ENCODE measurements around the gene KCNT1. TPM values are rescaled to one million over a fixed set of nuclear protein-coding genes. Genes with fewer than 3 reads are reported as not detected.

Gene KCNT1
- total RNA-seq, 2 donors from 2014 or later, result 0.23 to 0.37 TPM

GRCh38 chr9:135680056-135680455 is 21.9 kb upstream of the KCNT1 start:
- no peak overlapping the region for H3K27ac Mint-ChIP-seq
- peaks cover 26% of the 10 kb centered on the region for H3K27me3 Mint-ChIP-seq
- no peak for ATAC-seq
- no peak overlapping the region for H3K4me3 Mint-ChIP-seq
- H3K9me3 ChIP-seq (ENCODE audit: control insufficient read depth, low read length, poor library complexity, severe bottlenecking), result no peaks in the 10 kb centered on the region
- no peaks in the 10 kb centered on the region for H3K36me3 Mint-ChIP-seq (ENCODE audit: low read depth)
- peaks cover 2% of the 10 kb centered on the region for H3K4me1 Mint-ChIP-seq
- no peak for DNase-seq

- Mint-ChIP-seq H3K4me3 (no peak overlapping the region), H3K36me3 (ENCODE audit: low read depth) (no peaks in the 10 kb centered on the region), H3K4me1 (peaks cover 2% of the 10 kb centered on the region), H3K27me3 (peaks cover 27% of the 10 kb centered on the region), H3K27ac (no peak overlapping the region)
- no peak for DNase-seq
- no peak for ATAC-seq
- H3K9me3 ChIP-seq (ENCODE audit: control insufficient read depth, low read length, poor library complexity, severe bottlenecking), result no peaks in the 10 kb centered on the region
Measured at GRCh38 chr9:135681161-135681560, 20.8 kb upstream of the KCNT1 start.

GRCh38 chr9:135683401-135684034 is 18.5 kb upstream of the KCNT1 start:
- Mint-ChIP-seq H3K27ac (no peak overlapping the region), H3K4me1 (peaks cover 2% of the 10 kb centered on the region), H3K27me3 (peaks cover 30% of the 10 kb centered on the region), H3K4me3 (no peak overlapping the region), H3K36me3 (ENCODE audit: low read depth) (no peaks in the 10 kb centered on the region)
- no peaks in the 10 kb centered on the region for H3K9me3 ChIP-seq (ENCODE audit: control insufficient read depth, low read length, poor library complexity, severe bottlenecking)
- DNase-seq (no peak), ATAC-seq (no peak)

GRCh38 chr9:135684691-135685090 is 17.3 kb upstream of the KCNT1 start:
- H3K27ac Mint-ChIP-seq, result no peak overlapping the region
- no peak for ATAC-seq
- H3K27me3 Mint-ChIP-seq, result peaks cover 30% of the 10 kb centered on the region
- H3K4me3 Mint-ChIP-seq, result no peak overlapping the region
- H3K4me1 Mint-ChIP-seq, result peaks cover 2% of the 10 kb centered on the region
- no peaks in the 10 kb centered on the region for H3K9me3 ChIP-seq (ENCODE audit: control insufficient read depth, low read length, poor library complexity, severe bottlenecking)
- H3K36me3 Mint-ChIP-seq (ENCODE audit: low read depth), result no peaks in the 10 kb centered on the region
- no peak for DNase-seq

- H3K27me3 Mint-ChIP-seq, result peaks cover 28% of the 10 kb centered on the region
- no peak overlapping the region for H3K27ac Mint-ChIP-seq
- DNase-seq (no peak), ATAC-seq (no peak)
- peaks cover 2% of the 10 kb centered on the region for H3K36me3 Mint-ChIP-seq (ENCODE audit: low read depth)
- peaks cover 2% of the 10 kb centered on the region for H3K4me1 Mint-ChIP-seq
- H3K9me3 ChIP-seq (ENCODE audit: control insufficient read depth, low read length, poor library complexity, severe bottlenecking), result no peaks in the 10 kb centered on the region
- H3K4me3 Mint-ChIP-seq, result no peak overlapping the region
Measured at GRCh38 chr9:135687216-135687615, 14.8 kb upstream of the KCNT1 start.

GRCh38 chr9:135689011-135689410 is 13.0 kb upstream of the KCNT1 start:
- no peak for ATAC-seq
- Mint-ChIP-seq H3K36me3 (ENCODE audit: low read depth) (peaks cover 2% of the 10 kb centered on the region), H3K27me3 (peaks cover 30% of the 10 kb centered on the region), H3K27ac (no peak overlapping the region), H3K4me3 (no peak overlapping the region), H3K4me1 (peaks cover 2% of the 10 kb centered on the region)
- DNase-seq, result no peak
- no peaks in the 10 kb centered on the region for H3K9me3 ChIP-seq (ENCODE audit: control insufficient read depth, low read length, poor library complexity, severe bottlenecking)

GRCh38 chr9:135690836-135691570 is 11.0 kb upstream of the KCNT1 start:
- Mint-ChIP-seq H3K36me3 (ENCODE audit: low read depth) (peaks cover 2% of the 10 kb centered on the region), H3K4me1 (peaks cover 2% of the 10 kb centered on the region), H3K27me3 (peaks cover 28% of the 10 kb centered on the region), H3K4me3 (no peak overlapping the region), H3K27ac (no peak overlapping the region)
- H3K9me3 ChIP-seq (ENCODE audit: control insufficient read depth, low read length, poor library complexity, severe bottlenecking), result no peaks in the 10 kb centered on the region
- ATAC-seq, result no peak
- no peak for DNase-seq

- peaks cover 2% of the 10 kb centered on the region for H3K36me3 Mint-ChIP-seq (ENCODE audit: low read depth)
- no peaks in the 10 kb centered on the region for H3K9me3 ChIP-seq (ENCODE audit: control insufficient read depth, low read length, poor library complexity, severe bottlenecking)
- ATAC-seq (no peak), DNase-seq (no peak)
- H3K27me3 Mint-ChIP-seq, result peaks cover 24% of the 10 kb centered on the region
- H3K4me1 Mint-ChIP-seq, result peaks cover 2% of the 10 kb centered on the region
- H3K27ac Mint-ChIP-seq, result no peak overlapping the region
- no peak overlapping the region for H3K4me3 Mint-ChIP-seq
Measured at GRCh38 chr9:135692410-135692809, 9.6 kb upstream of the KCNT1 start.

GRCh38 chr9:135693265-135693664 is 8.7 kb upstream of the KCNT1 start:
- H3K9me3 ChIP-seq (ENCODE audit: control insufficient read depth, low read length, poor library complexity, severe bottlenecking), result no peaks in the 10 kb centered on the region
- H3K4me3 Mint-ChIP-seq, result no peak overlapping the region
- peaks cover 24% of the 10 kb centered on the region for H3K27me3 Mint-ChIP-seq
- H3K36me3 Mint-ChIP-seq (ENCODE audit: low read depth), result peaks cover 2% of the 10 kb centered on the region
- H3K4me1 Mint-ChIP-seq, result peaks cover 2% of the 10 kb centered on the region
- ATAC-seq, result no peak
- no peak overlapping the region for H3K27ac Mint-ChIP-seq
- DNase-seq, result no peak

GRCh38 chr9:135693771-135694170 is 8.2 kb upstream of the KCNT1 start:
- H3K4me1 Mint-ChIP-seq, result peaks cover 2% of the 10 kb centered on the region
- no peak overlapping the region for H3K27ac Mint-ChIP-seq
- H3K36me3 Mint-ChIP-seq (ENCODE audit: low read depth), result peaks cover 2% of the 10 kb centered on the region
- ATAC-seq (no peak), DNase-seq (no peak)
- no peaks in the 10 kb centered on the region for H3K9me3 ChIP-seq (ENCODE audit: control insufficient read depth, low read length, poor library complexity, severe bottlenecking)
- no peak overlapping the region for H3K4me3 Mint-ChIP-seq
- peaks cover 24% of the 10 kb centered on the region for H3K27me3 Mint-ChIP-seq

GRCh38 chr9:135694414-135694813 is 7.6 kb upstream of the KCNT1 start:
- DNase-seq (no peak), ATAC-seq (no peak)
- Mint-ChIP-seq H3K36me3 (ENCODE audit: low read depth) (peaks cover 2% of the 10 kb centered on the region), H3K27me3 (peaks cover 24% of the 10 kb centered on the region), H3K27ac (no peak overlapping the region), H3K4me3 (no peak overlapping the region), H3K4me1 (peaks cover 2% of the 10 kb centered on the region)
- no peaks in the 10 kb centered on the region for H3K9me3 ChIP-seq (ENCODE audit: control insufficient read depth, low read length, poor library complexity, severe bottlenecking)

GRCh38 chr9:135695036-135695435 is 6.9 kb upstream of the KCNT1 start:
- no peak for DNase-seq
- no peak overlapping the region for H3K4me3 Mint-ChIP-seq
- no peak for ATAC-seq
- H3K4me1 Mint-ChIP-seq, result peaks cover 2% of the 10 kb centered on the region
- peaks cover 24% of the 10 kb centered on the region for H3K27me3 Mint-ChIP-seq
- H3K9me3 ChIP-seq (ENCODE audit: control insufficient read depth, low read length, poor library complexity, severe bottlenecking), result no peaks in the 10 kb centered on the region
- H3K36me3 Mint-ChIP-seq (ENCODE audit: low read depth), result peaks cover 2% of the 10 kb centered on the region
- H3K27ac Mint-ChIP-seq, result no peak overlapping the region

GRCh38 chr9:135695642-135696041 is 6.3 kb upstream of the KCNT1 start:
- no peak for DNase-seq
- H3K9me3 ChIP-seq (ENCODE audit: control insufficient read depth, low read length, poor library complexity, severe bottlenecking), result no peaks in the 10 kb centered on the region
- Mint-ChIP-seq H3K27ac (no peak overlapping the region), H3K4me3 (no peak overlapping the region), H3K4me1 (peaks cover 2% of the 10 kb centered on the region), H3K27me3 (peaks cover 24% of the 10 kb centered on the region), H3K36me3 (ENCODE audit: low read depth) (peaks cover 2% of the 10 kb centered on the region)
- no peak for ATAC-seq

GRCh38 chr9:135696446-135696845 is 5.5 kb upstream of the KCNT1 start:
- Mint-ChIP-seq H3K27me3 (peaks cover 24% of the 10 kb centered on the region), H3K4me1 (no peaks in the 10 kb centered on the region), H3K27ac (no peak overlapping the region), H3K4me3 (no peak overlapping the region), H3K36me3 (ENCODE audit: low read depth) (peaks cover 2% of the 10 kb centered on the region)
- ATAC-seq, result no peak
- no peaks in the 10 kb centered on the region for H3K9me3 ChIP-seq (ENCODE audit: control insufficient read depth, low read length, poor library complexity, severe bottlenecking)
- DNase-seq, result no peak

Measured in T-helper 17 cell (primary cell).